ENCODE results near the gene VSIG10. TPM values are rescaled to one million over a fixed set of nuclear protein-coding genes. Genes with fewer than 3 reads are reported as not detected.
"Not testable (repeated sequence)": the region's sequence is repeated elsewhere in the genome, so short reads cannot be mapped to it uniquely, and the experiment has no call there.

VSIG10 gene, protein sequence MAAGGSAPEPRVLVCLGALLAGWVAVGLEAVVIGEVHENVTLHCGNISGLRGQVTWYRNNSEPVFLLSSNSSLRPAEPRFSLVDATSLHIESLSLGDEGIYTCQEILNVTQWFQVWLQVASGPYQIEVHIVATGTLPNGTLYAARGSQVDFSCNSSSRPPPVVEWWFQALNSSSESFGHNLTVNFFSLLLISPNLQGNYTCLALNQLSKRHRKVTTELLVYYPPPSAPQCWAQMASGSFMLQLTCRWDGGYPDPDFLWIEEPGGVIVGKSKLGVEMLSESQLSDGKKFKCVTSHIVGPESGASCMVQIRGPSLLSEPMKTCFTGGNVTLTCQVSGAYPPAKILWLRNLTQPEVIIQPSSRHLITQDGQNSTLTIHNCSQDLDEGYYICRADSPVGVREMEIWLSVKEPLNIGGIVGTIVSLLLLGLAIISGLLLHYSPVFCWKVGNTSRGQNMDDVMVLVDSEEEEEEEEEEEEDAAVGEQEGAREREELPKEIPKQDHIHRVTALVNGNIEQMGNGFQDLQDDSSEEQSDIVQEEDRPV
- total RNA-seq (2014; rRNA removed; shearing (Covaris generic)), result 37.4 and 40.8 TPM in 2 replicates

- DNase-seq (ENCODE audit: low spot score), result peak; percentile 85
Measured at GRCh38 chr12:118103601-118104382, at the start of gene VSIG10. Gene VSIG10, minus strand, starts transcription at chr12:118104011. Its CDS starts 340 bp downstream, at chr12:118103671.

- no peak for DNase-seq (ENCODE audit: low spot score)
Measured at GRCh38 chr12:118151755-118152154, 47.9 kb upstream of the VSIG10 start.

GRCh38 chr12:118150625-118151024 is 46.8 kb upstream of the VSIG10 start:
- no peak for DNase-seq (ENCODE audit: low spot score)

DNA sequence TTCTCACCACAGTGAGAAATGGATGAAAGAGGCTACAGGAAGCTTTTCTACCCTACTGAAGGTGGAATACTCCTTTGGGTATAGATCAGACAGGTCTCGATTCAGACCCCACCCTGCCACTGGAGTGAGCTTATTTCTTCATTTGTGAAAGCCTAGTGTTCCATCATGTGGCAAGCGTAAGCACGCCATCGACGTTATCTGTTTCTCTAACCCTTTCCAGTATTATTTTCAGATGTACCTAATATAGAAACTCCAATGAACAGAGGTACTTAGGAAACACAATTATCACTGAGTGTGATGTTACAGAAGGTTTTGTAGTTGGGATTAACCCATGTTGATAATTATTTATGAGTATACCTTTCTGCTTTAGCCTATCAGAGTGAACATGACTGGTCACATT is 44.5 kb upstream of the VSIG10 start:
- no peak for DNase-seq (ENCODE audit: low spot score)

GRCh38 chr12:118145798-118146156 is 42.0 kb upstream of the VSIG10 start:
- no peak for DNase-seq (ENCODE audit: low spot score)

DNA sequence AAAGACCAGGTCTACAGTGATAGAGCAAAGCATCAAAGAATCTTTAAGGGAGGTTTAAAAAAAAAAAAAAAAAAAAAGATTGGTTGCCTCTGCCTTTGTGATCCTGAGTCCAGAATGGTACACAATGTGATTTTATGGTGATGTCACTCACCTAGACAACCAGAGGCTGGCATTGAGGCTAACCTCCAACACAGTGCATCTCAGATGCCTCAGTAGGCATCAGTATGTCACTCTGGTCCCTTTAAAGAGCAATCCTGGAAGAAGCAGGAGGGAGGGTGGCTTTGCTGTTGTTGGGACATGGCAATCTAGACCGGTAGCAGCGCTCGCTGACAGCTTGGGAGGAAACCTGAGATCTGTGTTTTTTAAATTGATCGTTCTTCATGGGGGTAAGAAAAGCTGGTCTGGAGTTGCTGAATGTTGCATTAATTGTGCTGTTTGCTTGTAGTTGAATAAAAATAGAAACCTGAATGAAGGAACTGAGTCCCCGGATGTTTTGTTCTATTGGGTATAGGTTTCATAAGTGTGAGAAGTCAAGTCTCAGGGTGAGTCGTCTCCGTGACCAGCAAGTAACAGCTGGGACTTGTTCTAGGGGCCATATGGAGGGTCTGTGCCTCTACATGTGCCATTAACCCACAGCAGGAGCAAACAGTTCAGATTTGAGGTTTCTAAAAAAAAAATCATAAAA is 41.4 kb upstream of the VSIG10 start:
- DNase-seq (ENCODE audit: low spot score), result no peak

- no peak for DNase-seq (ENCODE audit: low spot score)
Measured at GRCh38 chr12:118144499-118144898, 40.7 kb upstream of the VSIG10 start.

- no peak for DNase-seq (ENCODE audit: low spot score)
Measured at GRCh38 chr12:118140825-118141224, 37.0 kb upstream of the VSIG10 start.

GRCh38 chr12:118137148-118137678 is 33.4 kb upstream of the VSIG10 start:
- DNase-seq (ENCODE audit: low spot score), result no peak

DNA sequence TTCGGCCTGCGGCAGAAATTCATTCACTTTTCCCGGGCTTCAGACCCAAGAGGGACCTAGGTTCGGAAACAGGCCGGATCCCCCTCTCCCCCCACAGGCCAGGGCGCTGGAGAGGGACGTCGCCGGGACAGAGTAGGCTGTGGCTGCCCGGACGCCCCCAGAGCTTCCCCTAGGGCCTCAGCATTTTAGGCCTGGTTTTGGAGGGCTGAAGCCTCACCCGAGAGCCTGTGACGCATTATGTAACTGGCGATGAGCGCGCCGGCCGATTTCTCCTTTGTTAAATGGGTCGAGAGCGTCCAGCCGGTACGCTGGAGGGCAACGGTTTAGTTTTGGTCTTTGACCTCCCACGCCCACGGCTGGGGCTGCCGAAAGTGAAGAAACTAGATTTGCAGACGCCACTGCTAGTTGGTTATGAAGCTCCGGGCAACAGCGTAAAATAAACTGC is 32.8 kb upstream of the VSIG10 start:
- DNase-seq (ENCODE audit: low spot score), result peak; percentile 26

DNA sequence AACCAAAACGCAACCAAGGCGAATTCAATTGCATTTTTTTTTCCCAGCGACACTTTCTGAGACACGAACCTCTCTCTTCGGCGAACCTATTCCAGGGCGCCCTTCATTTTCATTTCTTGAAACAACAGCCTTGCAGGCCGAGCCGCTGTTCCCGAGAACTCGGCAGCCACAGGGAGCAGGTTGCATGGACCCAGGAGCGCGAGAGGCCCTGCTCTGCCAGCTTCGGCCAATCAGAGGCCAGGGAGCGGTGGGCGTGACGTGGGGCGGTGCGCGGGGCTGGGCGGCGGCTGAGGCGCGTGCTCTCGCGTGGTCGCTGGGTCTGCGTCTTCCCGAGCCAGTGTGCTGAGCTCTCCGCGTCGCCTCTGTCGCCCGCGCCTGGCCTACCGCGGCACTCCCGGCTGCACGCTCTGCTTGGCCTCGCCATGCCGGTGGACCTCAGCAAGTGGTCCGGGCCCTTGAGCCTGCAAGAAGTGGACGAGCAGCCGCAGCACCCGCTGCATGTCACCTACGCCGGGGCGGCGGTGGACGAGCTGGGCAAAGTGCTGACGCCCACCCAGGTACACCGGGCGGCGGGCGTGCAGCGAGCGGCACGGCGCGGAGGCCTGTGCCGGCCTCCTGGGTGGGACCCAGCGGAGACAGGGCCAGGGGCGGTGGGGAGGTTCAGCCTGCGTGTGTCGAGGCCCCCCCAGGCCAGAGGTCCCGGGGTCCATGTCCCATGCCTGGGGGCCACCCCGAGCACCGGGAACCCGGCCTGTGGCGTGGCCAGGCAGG is 32.2 kb upstream of the VSIG10 start, which contains the start of gene PEBP1:
Gene PEBP1 (plus strand): TSS at position 337 of the 771 bp plus-strand sequence. CDS start 86 bp downstream, at position 423.
- DNase-seq (ENCODE audit: low spot score), result peak; percentile 94

DNA sequence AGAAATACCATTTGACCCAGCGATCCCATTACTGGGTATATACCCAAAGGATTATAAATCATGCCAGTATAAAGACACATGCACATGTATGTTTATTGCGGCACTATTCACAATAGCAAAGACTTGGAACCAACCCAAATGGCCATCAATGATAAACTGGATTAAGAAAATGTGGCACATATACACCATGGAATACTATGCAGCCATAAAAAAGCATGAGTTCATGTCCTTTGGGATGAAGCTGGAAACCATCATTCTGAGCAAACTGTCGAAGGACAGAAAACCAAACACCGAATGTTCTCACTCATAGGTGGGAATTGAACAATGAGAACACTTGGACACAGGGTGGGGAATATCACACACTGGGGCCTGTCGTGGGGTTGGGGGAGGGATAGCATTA is 25.6 kb upstream of the VSIG10 start:
- DNase-seq (ENCODE audit: low spot score), result not testable (repeated sequence)

DNA sequence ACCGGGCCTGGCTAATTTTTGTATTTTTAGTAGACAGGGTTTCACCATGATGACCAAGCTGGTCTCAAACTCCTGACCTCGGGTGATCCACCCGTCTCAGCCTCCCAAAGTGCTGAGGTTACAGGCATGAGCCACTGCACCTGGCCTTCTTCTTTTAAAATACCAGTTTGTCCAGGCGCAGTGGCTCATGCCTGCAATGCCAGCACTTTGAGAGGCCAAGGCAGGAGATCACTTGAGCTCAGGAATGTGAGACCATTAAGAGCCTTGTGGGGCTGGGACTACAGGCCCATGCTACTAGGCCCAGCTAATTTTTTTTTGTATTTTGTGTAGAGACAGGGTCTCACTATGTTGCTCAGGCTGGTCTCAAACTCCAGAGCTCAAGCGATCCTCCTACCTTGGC is 24.1 kb upstream of the VSIG10 start:
- DNase-seq (ENCODE audit: low spot score), result no peak

DNA sequence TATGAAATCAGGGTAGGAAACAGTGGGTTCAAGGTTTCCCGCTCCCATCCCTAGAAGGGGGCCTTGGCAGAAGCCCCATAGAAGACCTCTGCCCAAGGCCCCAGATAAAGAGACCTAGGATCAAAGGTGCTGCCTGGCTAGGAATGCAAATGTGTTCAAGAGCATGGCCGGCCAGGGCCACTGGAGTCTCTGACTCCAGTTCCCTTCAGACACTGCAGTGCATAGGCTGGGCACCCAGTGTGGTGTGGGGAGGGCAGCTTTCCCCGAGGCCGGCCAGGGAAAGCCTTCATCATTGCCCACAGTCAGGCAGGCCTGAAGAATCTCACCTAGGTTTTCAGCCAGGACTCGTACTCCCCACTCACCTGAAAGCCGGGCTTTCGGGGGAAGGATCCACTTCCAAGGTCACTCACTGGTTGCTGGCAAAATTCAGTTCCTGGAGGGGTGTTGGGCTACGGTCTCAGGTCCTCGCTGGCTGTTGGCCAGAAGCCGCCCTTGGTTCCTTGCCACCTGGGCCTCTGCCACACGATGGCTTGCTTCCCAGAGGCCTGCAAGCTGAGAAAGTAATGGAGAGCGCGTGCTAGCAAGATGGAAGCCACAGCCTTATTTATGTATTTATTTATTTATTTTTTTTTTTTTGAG is 22.4 kb upstream of the VSIG10 start:
- no peak for DNase-seq (ENCODE audit: low spot score)

DNA sequence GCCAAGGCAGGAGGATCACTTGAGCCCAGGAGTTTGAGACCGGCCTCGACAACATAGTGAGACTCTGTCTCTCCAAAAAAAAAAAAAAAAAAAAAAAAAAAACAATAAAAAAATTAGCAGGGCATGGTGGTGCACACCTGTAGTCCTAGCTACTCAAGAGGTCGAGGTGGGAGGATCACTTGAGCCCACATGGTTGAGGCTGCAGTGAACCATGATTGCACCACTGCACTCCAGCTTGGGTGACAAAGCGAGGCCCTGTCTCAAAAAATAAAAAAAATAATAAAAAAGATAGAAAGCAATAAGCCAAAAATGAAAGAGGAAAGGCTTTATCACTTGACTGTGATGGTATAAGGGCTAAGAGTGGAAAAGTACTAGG is 21.9 kb upstream of the VSIG10 start:
- DNase-seq (ENCODE audit: low spot score), result no peak

GRCh38 chr12:118124333-118124874 is 20.6 kb upstream of the VSIG10 start:
- DNase-seq (ENCODE audit: low spot score), result peak; percentile 15

DNA sequence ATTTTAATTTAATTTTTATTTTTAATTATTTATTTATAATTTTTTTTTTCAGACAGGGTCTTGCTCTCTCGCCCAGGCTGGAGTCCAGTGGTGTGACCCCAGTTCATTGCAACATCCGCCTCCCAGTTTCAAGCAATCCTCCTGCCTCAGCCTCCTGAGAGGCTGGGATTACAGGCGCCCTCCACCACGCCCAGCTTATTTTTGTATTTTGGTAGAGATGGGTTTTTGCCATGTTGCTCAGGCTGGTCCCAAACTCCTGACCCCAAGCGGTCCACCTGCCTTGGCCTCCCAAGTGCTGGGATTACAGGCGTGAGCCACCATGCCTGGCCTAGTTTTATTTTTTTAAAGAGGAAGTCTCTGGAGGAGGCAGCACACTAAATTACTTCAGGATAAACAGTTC is 18.5 kb upstream of the VSIG10 start:
- DNase-seq (ENCODE audit: low spot score), result no peak

GRCh38 chr12:118120579-118121363 is 17.0 kb upstream of the VSIG10 start:
- peak; percentile 85 for DNase-seq (ENCODE audit: low spot score)

- no peak for DNase-seq (ENCODE audit: low spot score)
Measured at GRCh38 chr12:118119449-118119879, 15.7 kb upstream of the VSIG10 start.
